Pericardium fibroblast (primary cell): ENCODE measurements around the gene STRADB. TPM values are rescaled to one million over a fixed set of nuclear protein-coding genes. Genes with fewer than 3 reads are reported as not detected.

ENCODE experiments used
- total RNA-seq: library from RNA; depleted of rRNA; stranded (reverse); fragments of >200 nt; gene quantifications from 2 replicates; pipeline ENCODE4 v1.2.3, GENCODE V29; 2015

STRADB gene, protein sequence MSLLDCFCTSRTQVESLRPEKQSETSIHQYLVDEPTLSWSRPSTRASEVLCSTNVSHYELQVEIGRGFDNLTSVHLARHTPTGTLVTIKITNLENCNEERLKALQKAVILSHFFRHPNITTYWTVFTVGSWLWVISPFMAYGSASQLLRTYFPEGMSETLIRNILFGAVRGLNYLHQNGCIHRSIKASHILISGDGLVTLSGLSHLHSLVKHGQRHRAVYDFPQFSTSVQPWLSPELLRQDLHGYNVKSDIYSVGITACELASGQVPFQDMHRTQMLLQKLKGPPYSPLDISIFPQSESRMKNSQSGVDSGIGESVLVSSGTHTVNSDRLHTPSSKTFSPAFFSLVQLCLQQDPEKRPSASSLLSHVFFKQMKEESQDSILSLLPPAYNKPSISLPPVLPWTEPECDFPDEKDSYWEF
- 32.2 and 43.2 TPM in 2 replicates for total RNA-seq

DNA sequence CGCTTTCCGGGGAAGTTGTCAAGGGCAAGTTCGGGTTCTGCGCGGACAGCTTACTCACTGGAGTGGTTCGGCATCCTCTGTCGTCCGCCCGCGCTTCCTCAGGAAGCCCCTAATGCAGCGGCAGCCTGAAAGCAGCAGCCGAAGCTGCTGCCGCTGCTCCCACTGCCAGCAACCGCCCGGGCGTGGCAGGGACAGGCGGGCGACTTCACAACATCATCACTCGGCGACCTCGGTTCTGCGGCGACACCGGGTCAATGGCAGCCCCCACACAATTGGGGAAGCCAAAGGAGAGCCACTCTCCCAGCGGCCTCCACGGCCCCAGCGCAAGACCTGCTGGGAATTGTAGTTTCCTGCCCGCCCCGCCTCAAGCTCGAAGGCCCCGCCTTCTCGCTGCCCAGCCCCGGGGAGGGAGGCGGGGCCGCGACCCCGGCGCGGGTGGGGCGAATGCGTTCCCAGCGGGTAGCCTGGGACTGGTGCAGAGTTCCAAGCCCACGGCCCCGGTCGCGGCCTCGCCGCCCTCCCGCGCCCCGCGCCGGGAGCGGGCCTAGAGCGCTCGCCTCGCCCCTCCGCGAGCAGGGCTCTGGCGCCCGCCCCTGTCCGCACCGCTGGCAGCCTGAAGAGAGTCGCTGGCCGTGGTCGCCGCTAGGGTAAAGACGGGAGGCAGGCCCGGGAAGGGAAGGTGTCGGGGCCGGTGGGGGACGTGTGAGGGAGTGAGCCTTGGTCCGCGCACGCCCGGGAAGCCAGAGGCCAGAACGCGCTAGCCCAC, at the start of gene STRADB, which contains the start of gene TRAK2:
TSS of gene STRADB (plus strand) at position 449 of the 766 bp plus-strand sequence. CDS start 3,101 bp downstream, outside the sequence.
TSS of gene TRAK2 (minus strand) at position 167 of the 766 bp plus-strand sequence. CDS start 30,951 bp downstream, outside the sequence.

Other genes starting within 250 kb of the STRADB start
- gene CASP8, start 191.2 kb upstream of the STRADB start, total RNA-seq = 8.9 and 18.2 TPM in 2 replicates
- gene FLACC1, start 94.4 kb upstream of the STRADB start, total RNA-seq = not detected in 2 replicates
- gene TRAK2, start 282 bp upstream of the STRADB start, total RNA-seq = 22.9 and 31.3 TPM in 2 replicates
- gene TMEM237, start 191.8 kb downstream of the STRADB start, total RNA-seq = 32.5 and 51.0 TPM in 2 replicates
- gene MPP4, start 246.9 kb downstream of the STRADB start, total RNA-seq = 0.93 and 1.1 TPM in 2 replicates